SKM-1 treated with dmso at 0.1 percent for 144 hours (cell line): ENCODE results near the gene LANCL2.
A peak's percentile ranks its signal among the peaks of the same experiment; 100 is the strongest.
"Not testable (repeated sequence)": the region's sequence is repeated elsewhere in the genome, so short reads cannot be mapped to it uniquely, and the experiment has no call there.

Experiments
- DNase-seq: peaks from one replicate; lab custom pipeline; 2025; ENCODE audit not compliant: unreplicated experiment; lab: John Stamatoyannopoulos, UW

The LANCL2 gene

DNA sequence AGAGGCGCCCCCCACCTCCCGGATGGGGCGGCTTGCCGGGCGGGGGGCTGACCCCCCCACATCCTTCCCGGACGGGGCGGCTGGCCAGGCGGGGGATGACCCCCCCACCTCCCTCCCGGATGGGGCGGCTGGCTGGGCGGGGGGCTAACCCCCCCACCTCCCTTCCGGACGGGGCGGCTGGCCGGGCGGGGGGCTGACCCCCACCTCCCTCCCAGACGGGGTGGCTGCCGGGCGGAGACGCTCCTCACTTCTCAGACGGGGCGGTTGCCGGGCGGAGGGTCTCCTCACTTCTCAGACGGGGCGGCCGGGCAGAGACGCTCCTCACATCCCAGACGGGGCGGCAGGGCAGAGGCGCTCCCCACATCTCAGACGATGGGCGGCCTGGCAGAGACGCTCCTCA is 37.4 kb downstream of the LANCL2 start:
- DNase-seq: not testable (repeated sequence)

DNA sequence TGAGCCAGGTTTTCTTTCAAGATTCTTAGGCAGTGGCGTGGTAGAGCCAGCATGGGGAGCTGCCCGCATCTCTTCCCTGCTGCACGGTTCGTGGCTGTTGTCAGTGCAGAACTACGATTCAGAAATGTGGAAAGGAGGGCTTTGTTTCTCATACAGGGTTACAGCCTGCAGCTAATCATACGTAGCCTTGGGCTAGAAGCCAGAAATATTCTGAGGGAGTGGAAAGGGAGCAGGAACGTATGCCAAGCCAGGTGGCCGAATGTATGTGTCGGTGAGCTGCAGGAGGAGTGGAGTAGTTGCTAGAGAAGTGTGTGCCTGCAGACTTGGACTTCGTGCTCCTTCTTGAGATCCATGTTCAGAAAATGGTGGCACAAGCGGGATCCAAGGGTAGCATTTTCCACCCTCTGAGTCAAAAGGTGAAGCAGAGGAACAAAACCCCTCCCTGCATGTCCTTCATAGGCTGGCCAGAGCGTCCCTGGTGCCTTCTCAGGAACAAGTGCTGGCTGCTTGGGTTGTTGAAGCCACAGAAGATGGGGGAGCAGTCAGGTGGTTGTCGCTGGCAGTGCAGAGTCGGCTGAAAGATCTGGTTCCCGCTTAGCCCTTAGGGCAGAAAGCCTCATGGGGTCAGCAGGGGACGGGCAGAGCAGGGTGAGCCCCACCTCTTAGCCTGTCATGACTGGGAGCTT is 40.9 kb downstream of the LANCL2 start:
- no peak for DNase-seq

DNA sequence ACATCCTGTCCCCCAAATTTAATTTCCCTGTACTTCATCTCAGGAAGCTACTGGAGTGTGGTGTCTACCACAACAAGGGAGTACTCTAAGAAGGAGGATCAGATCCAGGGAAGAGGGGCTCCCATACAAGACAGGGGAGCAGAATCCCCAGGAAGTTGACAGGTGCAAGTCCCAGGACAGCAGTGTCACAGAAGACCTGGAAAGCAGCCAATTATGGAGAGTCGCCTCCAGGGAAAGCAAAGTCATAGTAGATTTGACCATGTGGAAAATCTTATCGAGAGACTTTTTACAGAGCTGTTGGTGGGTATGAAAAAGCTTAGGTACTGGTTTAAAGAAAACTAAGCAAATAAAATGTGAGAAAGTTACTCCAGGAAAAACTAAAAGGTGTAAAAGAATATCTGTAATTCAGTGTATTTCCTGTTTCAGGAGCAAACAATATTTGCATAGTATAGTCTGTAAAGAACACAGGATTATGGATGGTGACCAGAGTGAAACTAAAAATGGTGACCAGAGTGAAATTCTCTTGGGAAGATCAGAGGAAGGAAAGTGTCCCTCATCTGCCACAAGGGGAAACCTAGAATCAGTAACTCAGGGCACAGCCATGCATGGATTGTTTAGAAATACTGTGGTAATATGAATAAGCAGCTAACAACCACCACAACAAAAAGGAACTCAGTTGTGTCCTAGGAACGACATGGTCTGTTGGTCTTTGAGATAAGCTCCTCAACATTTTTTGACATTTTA is 44.5 kb downstream of the LANCL2 start:
- peak; percentile 9 for DNase-seq

DNA sequence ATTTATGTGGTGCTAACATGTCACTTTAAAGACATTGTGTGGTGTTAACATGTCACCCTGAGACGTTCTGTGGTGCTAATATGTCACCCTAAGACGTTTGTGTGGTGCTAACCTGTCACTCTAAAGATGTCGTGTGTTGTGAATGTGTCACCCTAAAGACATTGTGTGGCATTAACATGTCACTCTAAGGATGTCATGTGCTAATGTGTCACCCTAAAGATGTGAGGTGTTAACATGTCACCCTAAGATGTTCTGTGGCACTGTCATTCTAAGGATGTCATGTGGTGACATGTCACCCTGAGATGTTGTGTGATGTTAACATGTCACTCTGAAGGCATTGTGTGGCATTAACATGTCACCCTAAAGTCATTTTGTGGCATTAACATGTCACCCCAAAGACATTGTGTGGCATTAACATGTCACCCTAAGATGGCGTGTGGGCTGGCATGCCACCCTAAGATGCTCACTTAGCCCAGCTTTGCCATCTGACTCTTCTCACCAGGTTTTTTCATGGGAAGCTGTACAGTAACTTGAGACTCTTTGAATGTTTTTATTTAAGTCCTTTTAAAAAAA is 45.6 kb downstream of the LANCL2 start:
- no peak for DNase-seq

DNA sequence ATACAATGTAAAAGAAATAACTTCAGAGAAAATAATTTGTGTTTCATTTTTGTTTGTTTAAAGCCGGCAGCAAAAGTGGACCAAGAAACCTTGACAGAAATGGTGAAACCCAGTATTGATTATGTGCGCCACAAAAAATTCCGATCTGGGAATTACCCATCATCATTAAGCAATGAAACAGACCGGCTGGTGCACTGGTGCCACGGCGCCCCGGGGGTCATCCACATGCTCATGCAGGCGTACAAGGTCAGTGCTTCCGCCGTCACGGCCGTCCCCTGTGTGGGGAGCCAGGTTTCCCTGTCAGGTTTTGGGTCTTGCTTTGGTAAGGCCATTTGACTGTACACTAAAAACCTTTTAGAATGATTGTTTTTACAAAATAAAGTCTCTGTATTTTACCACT is 46.7 kb downstream of the LANCL2 start:
- DNase-seq: no peak

DNA sequence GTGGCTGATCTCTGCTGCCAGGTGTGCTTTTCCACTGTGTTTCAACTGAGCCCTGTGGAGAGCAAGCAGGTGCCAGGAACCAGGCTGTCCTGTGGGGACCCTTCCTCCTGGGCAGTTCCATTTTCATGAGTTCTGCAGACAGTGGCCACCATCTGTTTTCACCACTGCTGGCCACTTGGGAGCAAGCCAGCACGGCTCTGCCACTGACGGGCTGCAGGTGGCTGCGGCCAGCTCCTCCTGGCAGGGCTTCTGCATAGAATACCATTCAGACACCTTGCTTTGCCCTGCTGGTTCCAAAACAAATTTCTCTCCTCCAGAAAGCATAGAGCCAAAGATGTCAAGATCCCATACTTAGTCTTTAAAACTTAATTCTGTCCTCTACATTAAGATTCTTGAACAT is 48.3 kb downstream of the LANCL2 start:
- no peak for DNase-seq

DNA sequence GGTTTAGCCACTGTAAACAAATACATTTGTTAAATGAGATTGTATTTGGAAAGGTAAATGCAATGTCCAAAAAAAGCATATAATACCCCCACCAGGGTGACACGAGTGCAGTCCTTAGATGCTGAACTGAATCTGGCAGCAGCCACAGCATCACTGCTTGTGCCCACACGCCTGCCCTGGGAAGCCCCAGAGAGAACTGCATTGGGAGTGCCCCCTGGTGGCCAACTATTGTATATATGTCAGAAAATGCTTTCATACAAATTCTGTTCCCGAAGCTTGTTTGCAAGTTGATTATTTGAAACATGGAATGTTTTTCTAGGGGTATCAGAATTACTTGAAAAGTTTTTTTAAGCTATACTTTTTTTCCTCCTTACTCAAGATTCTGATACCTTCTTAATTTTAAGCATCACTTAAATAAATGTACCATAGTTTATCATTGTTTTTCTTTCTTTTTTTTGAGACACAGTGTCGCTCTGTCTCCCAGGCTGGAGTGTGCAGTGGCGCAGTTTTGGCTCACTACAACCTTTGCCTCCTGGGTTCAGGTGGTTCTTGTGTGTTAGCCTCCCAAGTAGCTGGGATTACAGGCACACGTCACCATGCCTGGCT is 50.1 kb downstream of the LANCL2 start:
- DNase-seq: peak; percentile 69

DNA sequence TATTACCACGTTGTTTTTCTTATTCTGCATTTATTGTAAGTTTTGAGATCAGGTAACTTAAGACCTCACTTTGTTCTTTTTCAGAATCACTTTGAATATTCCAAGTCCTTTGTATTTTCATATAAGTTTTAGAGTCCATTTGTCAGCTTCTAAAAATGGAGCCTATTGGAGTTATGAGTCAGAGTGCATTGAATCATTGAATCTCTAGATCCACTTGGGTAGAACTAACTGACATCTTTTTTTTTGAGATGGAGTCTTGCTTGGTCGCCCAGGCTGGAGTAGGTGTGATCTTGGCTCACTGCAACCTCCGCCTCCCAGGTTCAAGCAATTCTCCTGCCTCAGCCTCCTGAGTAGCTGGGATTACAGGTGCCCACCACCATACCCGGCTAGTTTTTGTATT is 52.3 kb downstream of the LANCL2 start:
- not testable (repeated sequence) for DNase-seq

DNA sequence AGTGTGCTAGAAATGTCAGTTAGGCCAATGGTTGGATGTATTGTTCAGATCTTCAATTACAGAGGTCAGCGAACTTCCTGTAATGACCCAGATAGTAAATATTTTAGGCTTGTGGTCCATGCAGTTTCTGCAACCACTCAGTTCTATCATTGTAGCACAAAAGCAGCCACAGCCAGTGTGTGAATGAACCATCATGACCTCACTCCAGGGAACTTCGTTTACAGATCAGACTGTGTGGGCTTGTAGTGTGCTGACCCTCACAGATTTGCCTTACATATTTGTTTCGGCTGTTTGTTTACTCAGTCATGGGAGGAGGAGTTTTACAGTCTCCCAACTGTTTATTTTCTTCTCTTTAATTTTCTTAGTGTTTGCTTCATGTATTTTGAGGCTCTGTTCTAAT is 55.4 kb downstream of the LANCL2 start:
- no peak for DNase-seq

DNA sequence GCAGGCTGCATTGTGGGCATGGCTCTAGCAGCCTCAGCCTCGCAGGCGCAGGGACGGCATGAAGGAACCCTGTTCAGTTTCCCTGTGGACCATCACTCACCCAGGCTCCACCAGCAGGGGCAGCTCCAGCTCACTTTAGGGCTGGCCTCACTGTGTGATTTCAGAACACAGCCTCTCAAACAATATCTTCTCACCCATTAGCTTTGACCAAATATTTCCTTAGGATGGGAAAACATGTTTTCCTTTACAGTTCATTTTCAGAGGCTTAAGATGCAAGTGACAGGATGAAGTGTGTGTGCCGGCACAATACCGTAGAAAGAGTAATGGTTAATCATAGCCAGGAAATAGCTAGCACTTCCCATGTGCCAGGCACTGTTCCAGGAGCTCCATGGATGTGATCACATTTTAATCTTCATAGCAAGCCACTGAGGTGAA is 58.2 kb downstream of the LANCL2 start:
- no peak for DNase-seq

DNA sequence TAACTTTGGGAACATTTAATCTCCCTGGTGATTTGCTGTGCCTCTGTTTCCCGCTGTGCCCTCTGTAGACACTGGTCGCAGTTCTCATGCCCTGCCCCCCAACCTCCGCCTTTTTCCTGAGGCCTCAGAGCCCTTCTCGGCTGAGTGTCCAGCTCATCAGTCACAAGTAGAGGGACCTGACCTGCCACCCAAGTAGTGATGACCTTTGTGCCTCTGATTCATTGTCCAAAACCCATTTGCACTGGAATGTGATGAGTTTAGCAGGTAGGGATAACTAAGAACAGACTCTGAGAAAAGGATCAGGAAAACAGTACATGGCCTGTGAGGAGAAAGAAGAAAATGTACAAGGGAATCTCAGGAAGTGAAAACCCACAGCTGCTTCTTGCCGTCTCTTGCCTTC is 58.8 kb downstream of the LANCL2 start:
- DNase-seq: no peak

DNA sequence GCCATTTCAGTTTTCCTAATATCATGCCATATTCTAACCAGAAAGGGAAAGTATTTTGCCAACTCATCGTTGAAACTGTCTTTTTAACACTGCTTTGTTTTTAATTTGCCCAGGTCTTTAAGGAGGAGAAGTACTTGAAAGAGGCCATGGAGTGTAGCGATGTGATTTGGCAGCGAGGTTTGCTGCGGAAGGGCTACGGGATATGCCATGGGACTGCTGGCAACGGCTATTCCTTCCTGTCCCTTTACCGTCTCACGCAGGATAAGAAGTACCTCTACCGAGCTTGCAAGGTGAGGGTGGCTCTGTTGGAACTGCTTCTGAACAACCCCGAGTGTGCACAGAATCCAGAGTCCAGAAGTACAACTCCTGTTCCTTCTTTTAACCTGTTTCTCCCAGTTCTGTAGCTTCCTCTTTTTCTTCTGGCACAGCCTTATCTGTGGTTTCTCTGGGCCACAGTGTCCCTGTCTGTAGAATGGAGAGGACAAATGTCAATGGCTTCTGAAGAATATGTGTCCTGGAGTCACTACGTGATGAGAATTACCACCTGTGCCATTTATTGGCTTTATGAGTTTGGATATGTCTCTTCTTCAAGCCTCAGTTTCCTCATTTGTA is 60.1 kb downstream of the LANCL2 start:
- DNase-seq: peak; percentile 51

DNA sequence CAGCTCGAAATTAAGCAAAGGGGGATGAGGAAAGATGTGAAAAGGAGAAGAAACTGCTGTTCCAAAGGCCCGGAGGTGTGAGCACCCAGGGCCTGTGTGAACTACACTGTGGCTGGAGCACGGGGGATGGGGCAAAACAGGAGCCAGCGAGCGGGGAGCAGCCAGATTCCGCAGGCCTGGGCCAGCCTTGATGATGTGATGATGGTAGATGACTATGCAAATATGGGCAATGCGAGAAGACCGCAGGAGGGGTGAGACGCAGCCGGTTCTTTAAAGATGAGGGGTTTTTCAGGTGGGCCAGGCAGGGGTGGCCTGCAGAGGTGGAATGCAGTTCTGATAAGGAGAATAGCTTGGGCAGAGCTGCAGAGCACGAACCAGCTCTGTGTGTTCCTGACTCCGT is 61.5 kb downstream of the LANCL2 start:
- DNase-seq: no peak

DNA sequence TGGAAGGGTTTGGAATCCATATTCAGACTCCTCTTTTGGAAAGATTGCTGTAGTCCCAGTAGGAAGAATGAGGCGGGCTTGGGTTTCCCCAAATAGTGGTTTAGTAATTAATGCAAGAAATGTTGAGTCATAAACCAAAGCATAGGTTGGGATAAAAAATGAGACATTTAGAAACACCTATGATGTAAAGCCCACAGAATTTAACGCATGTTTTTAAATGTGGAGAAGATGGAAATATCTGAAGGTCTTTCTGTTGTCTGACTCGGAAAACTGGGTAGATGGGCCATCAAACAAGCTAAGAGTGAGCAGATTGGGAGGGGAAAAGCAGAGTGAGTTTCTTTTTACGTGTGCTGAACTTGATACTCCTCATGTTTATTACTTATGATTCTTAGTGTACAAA is 62.2 kb downstream of the LANCL2 start:
- DNase-seq: no peak

DNA sequence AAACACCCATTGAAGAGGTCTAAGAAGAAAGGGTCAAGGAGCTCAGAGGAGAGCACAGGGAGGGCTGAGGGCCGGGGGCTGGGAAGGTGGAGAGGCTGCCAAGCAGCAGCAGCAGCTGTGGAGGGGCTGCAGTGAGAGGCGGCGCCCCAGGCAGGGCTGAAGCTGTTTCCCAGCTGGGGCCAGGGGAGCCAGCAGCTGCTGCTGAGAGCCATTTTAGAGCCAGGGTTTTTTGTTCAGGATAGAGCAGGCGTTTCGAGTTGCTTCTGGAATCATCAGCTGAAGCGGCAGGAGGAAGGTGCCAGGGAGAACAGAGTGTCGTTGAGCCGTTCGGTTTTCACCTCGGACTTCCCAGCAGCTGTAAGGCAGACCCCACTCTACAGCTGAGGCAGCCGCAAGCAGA is 62.7 kb downstream of the LANCL2 start:
- no peak for DNase-seq

DNA sequence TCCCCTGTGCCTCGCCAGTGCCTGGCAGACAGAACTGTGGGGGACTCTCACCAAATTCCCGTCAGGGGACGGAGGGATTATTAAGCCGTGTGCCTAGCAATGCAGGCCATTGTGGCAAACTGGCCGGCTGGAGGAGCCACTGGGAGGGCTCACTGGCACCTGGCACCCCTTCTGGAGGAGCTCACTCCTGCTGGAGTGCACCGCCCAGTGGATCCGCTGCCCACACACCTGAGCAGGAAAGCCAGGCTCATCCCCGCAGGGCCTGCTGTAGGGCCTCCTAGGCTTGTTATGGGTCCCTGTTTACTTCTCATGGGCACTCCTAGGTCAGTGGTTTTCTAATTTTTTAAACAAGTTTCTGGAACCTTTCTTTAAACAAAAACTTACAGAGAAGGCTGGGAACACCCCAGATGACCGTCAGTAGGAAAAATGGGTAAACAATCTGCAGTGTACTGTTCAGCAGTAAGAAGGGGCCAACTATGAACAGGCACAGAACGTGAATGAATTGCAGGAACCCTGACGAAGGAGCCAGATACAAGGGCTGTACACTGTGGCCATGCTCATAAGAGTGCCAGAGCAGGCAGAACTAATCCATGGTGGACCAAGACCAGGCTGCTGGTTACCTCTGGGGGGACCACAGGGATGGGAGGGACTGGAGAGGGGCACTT is 64.8 kb downstream of the LANCL2 start:
- DNase-seq: no peak

DNA sequence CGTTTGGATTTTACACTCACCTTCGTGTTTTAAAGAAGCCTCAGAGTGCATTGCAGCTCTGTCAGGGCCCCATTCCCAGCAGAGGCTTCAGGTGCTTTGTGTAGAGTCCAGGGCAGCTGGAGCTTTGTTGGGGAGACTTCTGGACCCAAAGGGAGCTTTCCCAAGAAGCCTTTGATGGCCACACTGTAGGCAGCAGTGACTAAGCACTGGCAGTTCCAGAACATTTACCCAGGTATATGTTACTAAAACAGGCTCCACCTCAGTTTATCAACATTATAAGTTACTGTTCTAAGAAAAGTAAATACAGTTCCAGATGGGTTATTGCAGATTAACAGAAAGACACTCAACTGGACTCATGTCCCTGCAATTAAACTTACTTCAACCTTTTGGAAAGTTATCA is 66.8 kb downstream of the LANCL2 start:
- no peak for DNase-seq

DNA sequence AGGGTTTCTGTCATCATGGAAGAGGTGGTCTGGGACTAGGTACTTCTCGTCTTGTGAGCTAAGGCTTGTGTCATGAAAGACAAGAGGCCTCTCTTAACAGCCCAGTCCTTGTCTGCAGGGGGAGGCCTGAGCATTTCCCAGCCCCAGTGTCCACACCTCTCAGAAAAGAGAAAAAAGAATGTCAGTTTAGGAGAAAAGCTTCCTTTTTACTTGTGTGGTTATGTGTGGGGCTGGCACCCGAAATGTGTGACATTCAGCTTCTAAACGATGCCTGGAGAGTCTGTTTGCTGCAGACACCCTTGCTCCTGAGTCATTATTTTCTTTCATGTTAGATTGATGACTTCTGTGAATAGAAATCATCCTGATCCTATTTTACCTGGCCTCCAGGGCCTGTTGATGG is 67.4 kb downstream of the LANCL2 start:
- no peak for DNase-seq

DNA sequence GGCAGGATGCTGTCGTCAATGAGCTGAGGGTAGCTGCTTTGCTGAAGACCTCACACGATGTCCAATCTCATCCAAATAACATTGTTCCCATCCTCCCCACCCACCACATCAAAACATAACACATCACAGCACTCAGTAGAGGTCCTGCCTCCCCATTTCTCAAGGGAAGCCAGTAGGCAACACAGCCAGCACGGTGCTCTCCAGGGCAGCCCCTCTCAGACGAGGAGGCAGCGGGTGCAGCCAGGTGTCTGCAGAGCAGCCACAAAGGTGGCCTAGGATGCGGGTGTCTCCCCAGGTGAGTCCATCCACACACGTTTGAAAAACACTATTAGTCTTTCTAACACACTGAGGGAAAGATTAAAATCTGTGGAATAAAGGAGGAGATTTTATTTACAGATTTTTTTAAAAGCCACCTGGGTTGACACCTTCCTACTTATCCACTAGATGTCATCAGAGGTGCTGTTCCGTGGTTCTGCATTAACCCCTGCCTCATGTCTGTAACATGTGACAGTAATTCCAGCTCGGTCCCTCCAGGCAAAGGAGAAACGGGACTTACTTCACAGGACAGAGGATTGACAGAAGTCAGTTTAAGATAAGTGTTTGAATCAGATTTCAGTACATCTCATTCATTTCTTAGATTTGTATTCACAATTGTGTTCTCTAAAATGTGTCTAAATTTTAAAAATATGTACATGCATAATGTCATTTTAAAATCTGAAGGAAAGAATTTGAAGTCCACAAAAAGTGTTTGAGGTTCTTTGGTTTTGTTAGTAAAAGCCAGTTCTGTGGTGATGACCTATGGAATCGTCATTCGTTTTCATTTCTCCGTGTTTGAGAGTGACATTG is 68.0 kb downstream of the LANCL2 start:
- DNase-seq: peak; percentile 7

DNA sequence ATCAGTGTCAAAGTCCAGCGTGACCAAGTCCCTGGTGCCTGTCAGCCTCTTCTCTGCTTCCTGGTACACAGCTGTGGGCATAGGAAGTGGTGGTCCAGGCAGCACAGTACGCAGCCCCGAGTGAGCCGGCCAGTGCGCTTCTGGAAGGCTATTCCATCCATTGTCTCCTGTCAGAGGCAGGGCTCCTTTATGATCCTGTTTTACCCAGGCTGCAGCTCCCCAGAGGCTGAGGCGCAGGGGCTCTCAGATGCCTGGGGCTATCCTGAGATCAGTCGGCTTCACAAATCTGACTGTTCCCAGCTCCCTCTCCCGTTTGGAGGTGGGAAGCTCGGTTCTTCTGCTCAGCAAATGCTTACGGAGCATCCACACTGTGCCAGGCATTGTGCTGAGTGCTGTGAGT is 70.3 kb downstream of the LANCL2 start:
- no peak for DNase-seq
